Transverse colon (tissue), 4 donors: ENCODE data around the gene GTF3C1. TPM values are rescaled to one million over a fixed set of nuclear protein-coding genes. Genes with fewer than 3 reads are reported as not detected.
"Not testable (repeated sequence)": the region's sequence is repeated elsewhere in the genome, so short reads cannot be mapped to it uniquely, and the experiment has no call there.

Experiments
- DNase-seq: peaks from one replicate; pipeline ENCODE4 v3.0.0-alpha.2; 2019
- H3K27ac ChIP-seq, 4 donors: fragments of 200-600 bp; sonication (generic); 2 replicates each; pipeline ENCODE4 v1.5.1; 2016 to 2018; ENCODE audit warnings: inconsistent platforms in 4 of 4
- H3K27me3 ChIP-seq: fragments of 200-600 bp; sonication (generic); 2 replicates; pipeline ENCODE4 v1.5.1; 2017; ENCODE audit warnings: inconsistent platforms
- H3K36me3 ChIP-seq, 4 donors: fragments of 200-600 bp; sonication (generic); 2 replicates each; pipeline ENCODE4 v1.5.1; 2017 to 2019; ENCODE audit warnings: inconsistent platforms in 4 of 4
- H3K4me1 ChIP-seq, 4 donors: fragments of 200-600 bp; sonication (generic); 2 replicates each; pipeline ENCODE4 v1.5.1; 2017 to 2020; ENCODE audit warnings: inconsistent platforms in 4 of 4
- H3K4me3 ChIP-seq, 4 donors: fragments of 200-600 bp; sonication (generic); 1 replicate in 1 of 4; 2 replicates in 3 of 4; pipeline versions ENCODE4 v1.5.1 to v1.6.1; 2017 to 2019; ENCODE audit warnings: inconsistent platforms in 4 of 4
- H3K9me3 ChIP-seq, 2 donors: fragments of 200-600 bp; sonication (generic); 2 replicates each; pipeline ENCODE4 v1.5.1; 2017 to 2019; ENCODE audit warnings: inconsistent platforms in 2 of 2
- EP300 ChIP-seq: sonication (generic); formaldehyde crosslinking; IDR thresholded peaks from one replicate; pipeline ENCODE4 v1.6.1; 2017; ENCODE audit warnings: antibody characterized with exemption, low read depth
- POLR2A ChIP-seq: fragments of 450-650 bp; IDR thresholded peaks from one replicate; pipeline ENCODE4 v1.6.1; 2016; ENCODE audit warnings: antibody characterized with exemption, mild to moderate bottlenecking, moderate library complexity
- POLR2AphosphoS5 ChIP-seq, 3 donors: sonication (generic); formaldehyde crosslinking; IDR thresholded peaks; one replicate each; pipeline ENCODE4 v1.6.1; 2016; ENCODE audit warnings: antibody characterized with exemption in 3 of 3
- WGBS, 2 donors: methylation state at CpG; one replicate each; pipeline ENCODE4 v1.1.5; 2018; ENCODE audit warnings: low coverage in 1 of 2; 5-methylcytosine and 5-hydroxymethylcytosine counted together
- in situ Hi-C, 4 donors: fragments of 200-750 bp; cut with MboI; loops; one replicate each; pipeline versions ENCODE4 v1.15.0 to v1.15.1; 2017; ENCODE audit warnings: low sequenced_read_pairs in 3 of 4, low pct_ligation_motif_present in 1 of 4, low pct_unique_long_range_greater_than_20kb in 1 of 4
- intact Hi-C: fragments of 100-400 bp; cut with DNase I; formaldehyde crosslinking; loops from one replicate; pipeline ENCODE4 v1.15.1; 2023; ENCODE audit warnings: low total_unique reads
- total RNA-seq, 4 donors: library from RNA; depleted of rRNA; stranded (reverse); fragments of >200 nt; gene quantifications; one replicate each; pipeline ENCODE4 v1.1.0, GENCODE V29; 2016
- TF ChIP-seq, protein P1 (sequence below), 5 experiments: fragments of 200-600 bp in 3 of 5; fragments of 450-650 bp in 2 of 5; sonication (generic) in 3 of 5; IDR thresholded peaks; 1 replicate in 2 of 5; 2 replicates in 3 of 5; pipeline ENCODE4 v1.5.1; 2016 to 2017; ENCODE audit warnings: antibody characterized with exemption in 5 of 5, inconsistent platforms in 3 of 5, mild to moderate bottlenecking in 2 of 5, moderate library complexity in 1 of 5

The GTF3C1 gene
- total RNA-seq, 4 donors from 2014 or later: 49.6 to 129 (median 60.1) TPM

- DNase-seq: no peak
- Histone ChIP-seq H3K36me3 (no peaks in the 10 kb centered on the region), H3K4me3 (no peak overlapping the region), H3K9me3 (no peaks in the 10 kb centered on the region), H3K27ac (no peak overlapping the region), H3K4me1 (no peaks in the 10 kb centered on the region), H3K27me3 (no peaks in the 10 kb centered on the region)
- intact Hi-C loops: no loop called here
- in situ Hi-C loops: no loop called here
- 72 to 79% methylated on average over 9 to 18 of the region's 18 CpGs for WGBS, 2 donors
- no peak for TF ChIP-seq POLR2AphosphoS5 (IDR thresholded peaks at IDR 0.05)
- no peak for TF ChIP-seq EP300
- no peak for TF ChIP-seq POLR2A
- TF ChIP-seq, protein P1, sequence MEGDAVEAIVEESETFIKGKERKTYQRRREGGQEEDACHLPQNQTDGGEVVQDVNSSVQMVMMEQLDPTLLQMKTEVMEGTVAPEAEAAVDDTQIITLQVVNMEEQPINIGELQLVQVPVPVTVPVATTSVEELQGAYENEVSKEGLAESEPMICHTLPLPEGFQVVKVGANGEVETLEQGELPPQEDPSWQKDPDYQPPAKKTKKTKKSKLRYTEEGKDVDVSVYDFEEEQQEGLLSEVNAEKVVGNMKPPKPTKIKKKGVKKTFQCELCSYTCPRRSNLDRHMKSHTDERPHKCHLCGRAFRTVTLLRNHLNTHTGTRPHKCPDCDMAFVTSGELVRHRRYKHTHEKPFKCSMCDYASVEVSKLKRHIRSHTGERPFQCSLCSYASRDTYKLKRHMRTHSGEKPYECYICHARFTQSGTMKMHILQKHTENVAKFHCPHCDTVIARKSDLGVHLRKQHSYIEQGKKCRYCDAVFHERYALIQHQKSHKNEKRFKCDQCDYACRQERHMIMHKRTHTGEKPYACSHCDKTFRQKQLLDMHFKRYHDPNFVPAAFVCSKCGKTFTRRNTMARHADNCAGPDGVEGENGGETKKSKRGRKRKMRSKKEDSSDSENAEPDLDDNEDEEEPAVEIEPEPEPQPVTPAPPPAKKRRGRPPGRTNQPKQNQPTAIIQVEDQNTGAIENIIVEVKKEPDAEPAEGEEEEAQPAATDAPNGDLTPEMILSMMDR (IDR thresholded peaks at IDR 0.05): no peak
These were observed 110.3 kb downstream of the GTF3C1 start for GRCh38 chr16:27439271-27440018.

DNA sequence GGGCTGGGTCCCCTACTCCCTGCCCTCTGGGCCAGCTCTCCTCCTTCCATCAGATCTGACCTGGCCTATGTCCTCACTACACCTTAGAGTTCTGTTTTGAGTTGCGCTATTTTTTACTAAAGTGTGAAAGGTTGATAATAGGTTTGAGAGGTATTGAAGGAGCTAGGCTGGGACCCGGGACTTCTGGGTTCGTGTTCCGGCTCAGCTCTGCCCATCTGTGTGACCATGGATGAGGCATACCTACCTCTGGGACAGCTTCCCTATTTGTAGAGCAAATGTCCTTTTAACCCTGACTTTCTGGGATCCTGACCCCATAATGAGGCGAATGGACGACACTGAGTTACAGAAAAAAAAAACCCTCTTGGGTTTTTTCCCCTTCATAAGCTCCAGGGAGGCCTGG, 111.8 kb downstream of the GTF3C1 start:
- in situ Hi-C loops: no loop called here
- Histone ChIP-seq H3K36me3 (no peaks in the 10 kb centered on the region), H3K27me3 (no peaks in the 10 kb centered on the region), H3K4me1 (no peaks in the 10 kb centered on the region), H3K9me3 (no peaks in the 10 kb centered on the region), H3K4me3 (no peak overlapping the region), H3K27ac (no peak overlapping the region)
- no peak for DNase-seq
- WGBS, 2 donors: 93% methylated on average over 3 to 6 of the region's 6 CpGs
- intact Hi-C loops: no loop called here
- TF ChIP-seq EP300 (no peak), POLR2A (no peak), POLR2AphosphoS5 (IDR thresholded peaks at IDR 0.05) (no peak)
- TF ChIP-seq, protein P1 (IDR thresholded peaks at IDR 0.05): no peak

- DNase-seq: no peak
- Histone ChIP-seq H3K9me3 (no peaks in the 10 kb centered on the region), H3K27me3 (no peaks in the 10 kb centered on the region), H3K4me3 (no peak overlapping the region), H3K27ac (no peak overlapping the region), H3K36me3 (no peaks in the 10 kb centered on the region), H3K4me1 (no peaks in the 10 kb centered on the region)
- no peak for TF ChIP-seq EP300
- TF ChIP-seq POLR2AphosphoS5 (IDR thresholded peaks at IDR 0.05): no peak
- no peak for TF ChIP-seq POLR2A
- TF ChIP-seq, protein P1 (IDR thresholded peaks at IDR 0.05): no peak
- intact Hi-C loops (no loop called here), in situ Hi-C loops (no loop called here)
- WGBS, 2 donors: 33 to 76% methylated on average over 1 to 9 of the region's 9 CpGs
These were observed 112.6 kb downstream of the GTF3C1 start for GRCh38 chr16:27436921-27437650.

DNA sequence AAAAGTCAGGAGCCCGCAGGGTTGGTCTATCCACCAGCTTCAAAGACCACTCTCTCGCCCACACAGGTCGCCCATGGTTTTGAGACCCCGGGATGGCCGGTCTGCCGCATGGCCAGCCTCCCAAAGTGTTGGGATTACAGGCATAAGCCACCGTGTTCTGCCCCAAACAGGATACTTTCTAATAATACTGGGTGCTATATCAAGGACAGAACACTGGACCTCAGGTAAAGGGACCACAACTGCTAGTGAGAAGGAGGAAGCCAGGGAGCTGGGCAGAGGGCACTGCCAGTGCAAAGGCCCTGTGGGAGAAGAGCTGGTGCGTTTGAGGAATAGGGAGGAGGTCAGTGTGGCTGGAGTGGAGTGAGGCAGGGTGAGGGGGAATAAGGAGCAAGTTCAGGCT, 113.6 kb downstream of the GTF3C1 start:
- no peak overlapping the region for H3K4me3 ChIP-seq
- in situ Hi-C loops: no loop called here
- TF ChIP-seq, protein P1 (IDR thresholded peaks at IDR 0.05): no peak
- TF ChIP-seq POLR2A (no peak), POLR2AphosphoS5 (IDR thresholded peaks at IDR 0.05) (no peak), EP300 (no peak)
- no peak overlapping the region for H3K27ac ChIP-seq
- H3K4me1 ChIP-seq: no peaks in the 10 kb centered on the region
- no peaks in the 10 kb centered on the region for H3K9me3 ChIP-seq
- no peaks in the 10 kb centered on the region for H3K36me3 ChIP-seq
- intact Hi-C loops: no loop called here
- H3K27me3 ChIP-seq: no peaks in the 10 kb centered on the region
- no peak for DNase-seq
- 86 to 91% methylated on average over 1 to 8 of the region's 8 CpGs for WGBS, 2 donors

- in situ Hi-C loops: not testable (repeated sequence)
These were observed 114.6 kb downstream of the GTF3C1 start for GRCh38 chr16:27435146-27435545.

More at GRCh38 chr16:27435146-27435545, 114.6 kb downstream of the GTF3C1 start:
- DNase-seq, H3K4me1 ChIP-seq, H3K27ac ChIP-seq, intact Hi-C loops, H3K9me3 ChIP-seq, H3K36me3 ChIP-seq, H3K27me3 ChIP-seq, H3K4me3 ChIP-seq: not testable (repeated sequence)
- 81 to 98% methylated on average over 3 to 5 of the region's 5 CpGs for WGBS, 2 donors
